ENCODE results near the gene MAPK1.

GRCh38 chr22:21856197-21856596 is 11.2 kb downstream of the MAPK1 start:
- TF ChIP-seq EZH2phosphoT487 (IDR thresholded peaks at IDR 0.05; ENCODE audit: insufficient read depth, low read depth) (no peak), EZH2 (IDR thresholded peaks at IDR 0.05; ENCODE audit: insufficient read depth, poor library complexity, severe bottlenecking) (no peak)
